IMR-90 (cell line): ENCODE data around the gene NFX1. TPM values are rescaled to one million over a fixed set of nuclear protein-coding genes. Genes with fewer than 3 reads are reported as not detected.

Source experiments
- ATAC-seq: fragments of 200-7000 bp; cut with Tn5 transposase; 2 replicates; pipeline ENCODE4 v1.9.1; 2020; ENCODE audit warnings: low read depth, mild to moderate bottlenecking, moderate library complexity
- BruUV-seq: library from RNA; stranded (reverse); fragments of 400-500 nt; replicated peaks from 2 replicates; lab custom pipeline; 2021; lab: Mats Ljungman, UMichigan
- CTCF ChIA-PET: fragments of 300-600 bp; formaldehyde crosslinking; extraction: SDS; loops from one replicate; lab custom pipeline; 2021; ENCODE audit warnings: antibody characterized with exemption; lab: Yijun Ruan, JAX
- POLR2A ChIA-PET: fragments of 300-600 bp; sonication (Branson Sonifier 250); formaldehyde crosslinking; loops from one replicate; lab custom pipeline; 2022; ENCODE audit warnings: antibody characterized with exemption; ENCODE audit not compliant: unreplicated experiment; lab: Charles Lee
- DNase-seq: peaks from one replicate; pipeline ENCODE4 v3.0.0; 2013
- H2AFZ ChIP-seq: replicated peaks from 2 replicates; pipeline ENCODE3; 2013; ENCODE audit warnings: low read length, mild to moderate bottlenecking; ENCODE audit not compliant: poor library complexity
- H2AK5ac ChIP-seq: 2 replicates; pipeline ENCODE4 v1.6.1; 2013; ENCODE audit warnings: low read depth, low read length, inconsistent platforms
- H2AK9ac ChIP-seq: replicated peaks from 2 replicates; pipeline ENCODE3; 2013; ENCODE audit warnings: mild to moderate bottlenecking, low read depth, low read length, moderate library complexity; ENCODE audit not compliant: poor library complexity
- H2BK120ac ChIP-seq: 2 replicates; pipeline ENCODE4 v1.6.1; 2013; ENCODE audit warnings: low read depth, low read length, inconsistent platforms
- H2BK15ac ChIP-seq: 3 replicates; pipeline ENCODE4 v1.6.1; 2013; ENCODE audit warnings: low read depth, low read length, inconsistent platforms
- H2BK20ac ChIP-seq: 2 replicates; pipeline ENCODE4 v1.6.1; 2013; ENCODE audit warnings: low read depth, mild to moderate bottlenecking, inconsistent platforms, low read length, moderate library complexity
- H2BK5ac ChIP-seq: 2 replicates; pipeline ENCODE4 v1.6.1; 2013; ENCODE audit warnings: mild to moderate bottlenecking, low read depth, low read length, inconsistent platforms; ENCODE audit not compliant: poor library complexity, severe bottlenecking
- H3K14ac ChIP-seq: replicated peaks from 2 replicates; pipeline ENCODE4 v1.6.1; 2013; ENCODE audit warnings: low read depth, low read length, inconsistent platforms
- H3K18ac ChIP-seq: 2 replicates; pipeline ENCODE4 v1.6.1; 2013; ENCODE audit warnings: low read depth, low read length, control low read depth
- H3K23ac ChIP-seq: 2 replicates; pipeline ENCODE4 v1.6.1; 2013; ENCODE audit warnings: low read depth, low read length, inconsistent platforms
- H3K27ac ChIP-seq: 2 replicates; pipeline ENCODE4 v1.5.1; 2013; ENCODE audit warnings: mild to moderate bottlenecking, control low read depth, low read length; ENCODE audit not compliant: insufficient read depth
- H3K27me3 ChIP-seq: 2 replicates; pipeline ENCODE4 v1.6.1; 2013; ENCODE audit warnings: low read length; ENCODE audit not compliant: control insufficient read depth, insufficient read depth
- H3K36me3 ChIP-seq: 2 replicates; pipeline ENCODE4 v1.6.1; 2013; ENCODE audit warnings: low read length, mixed read lengths; ENCODE audit not compliant: control insufficient read depth, insufficient read depth
- H3K4ac ChIP-seq: 2 replicates; pipeline ENCODE4 v1.6.1; 2013; ENCODE audit warnings: low read depth, low read length, inconsistent platforms
- H3K4me1 ChIP-seq: 2 replicates; pipeline ENCODE4 v1.6.1; 2013; ENCODE audit warnings: low read length, mixed read lengths; ENCODE audit not compliant: control insufficient read depth, insufficient read depth
- H3K4me2 ChIP-seq: 2 replicates; pipeline ENCODE4 v1.6.1; 2013; ENCODE audit warnings: low read depth, mild to moderate bottlenecking, control low read depth, low read length, moderate library complexity
- H3K4me3 ChIP-seq: 2 replicates; pipeline ENCODE4 v1.5.1; 2013; ENCODE audit warnings: low read depth, mild to moderate bottlenecking, control low read depth, low read length, moderate library complexity; ENCODE audit not compliant: insufficient read depth
- H3K56ac ChIP-seq: 2 replicates; pipeline ENCODE4 v1.6.1; 2013; ENCODE audit warnings: low read length, inconsistent platforms; ENCODE audit not compliant: insufficient read depth; ENCODE audit errors: extremely low read depth
- H3K79me1 ChIP-seq, 2 experiments: 2 replicates each; pipeline ENCODE4 v1.6.1; 2013; ENCODE audit warnings: low read length in 2 of 2, inconsistent platforms in 1 of 2, low read depth in 1 of 2
- H3K9ac ChIP-seq: 2 replicates; pipeline ENCODE4 v1.6.1; 2013; ENCODE audit warnings: low read depth, low read length, control low read depth
- H3K9me1 ChIP-seq: 2 replicates; pipeline ENCODE4 v1.6.1; 2013; ENCODE audit warnings: low read length, inconsistent platforms; ENCODE audit not compliant: insufficient read depth
- H3K9me3 ChIP-seq: 2 replicates; pipeline ENCODE4 v1.6.1; 2013; ENCODE audit warnings: low read length; ENCODE audit not compliant: control insufficient read depth, insufficient read depth
- H4K20me1 ChIP-seq: 2 replicates; pipeline ENCODE4 v1.6.1; 2013; ENCODE audit warnings: low read length, inconsistent platforms; ENCODE audit not compliant: insufficient read depth
- H4K5ac ChIP-seq: 2 replicates; pipeline ENCODE4 v1.6.1; 2013; ENCODE audit warnings: mild to moderate bottlenecking, low read depth, low read length, control low read depth
- H4K8ac ChIP-seq, 2 experiments: 2 replicates each; pipeline ENCODE4 v1.6.1; 2013; ENCODE audit warnings: low read depth in 2 of 2, low read length in 2 of 2, control low read depth in 1 of 2, inconsistent platforms in 1 of 2
- H4K91ac ChIP-seq: 2 replicates; pipeline ENCODE4 v1.6.1; 2013; ENCODE audit warnings: low read depth, low read length, inconsistent platforms; ENCODE audit not compliant: insufficient read depth
- BHLHE40 ChIP-seq: fragments of 150-350 bp; IDR thresholded peaks from 2 replicates; pipeline ENCODE4 v1.6.1; 2016; ENCODE audit warnings: mild to moderate bottlenecking, low read depth, low read length
- CEBPB ChIP-seq: IDR thresholded peaks from 2 replicates; pipeline ENCODE4 v1.6.1; 2012; ENCODE audit warnings: low read depth, low read length, improper control_type of control experiment
- CHD1 ChIP-seq: IDR thresholded peaks from 2 replicates; pipeline ENCODE4 v1.6.1; 2012; ENCODE audit warnings: low read depth, low read length, improper control_type of control experiment
- CTCF ChIP-seq: conservative IDR thresholded peaks from 2 replicates; pipeline ENCODE4 v1.5.1; 2012; ENCODE audit warnings: mild to moderate bottlenecking, low read depth, low read length, improper control_type of control experiment
- FOS ChIP-seq: fragments of 150-350 bp; IDR thresholded peaks from 2 replicates; pipeline ENCODE4 v1.6.1; 2016; ENCODE audit warnings: low read depth, low read length
- MAFK ChIP-seq: IDR thresholded peaks from 2 replicates; pipeline ENCODE4 v1.6.1; 2012; ENCODE audit warnings: low read depth, low read length, improper control_type of control experiment
- MAZ ChIP-seq: IDR thresholded peaks from 2 replicates; pipeline ENCODE4 v1.6.1; 2012; ENCODE audit warnings: low read depth, mild to moderate bottlenecking, low read length, improper control_type of control experiment, moderate library complexity, borderline replicate concordance
- MXI1 ChIP-seq: IDR thresholded peaks from 2 replicates; pipeline ENCODE4 v1.6.1; 2012; ENCODE audit warnings: low read depth, mild to moderate bottlenecking, low read length, moderate library complexity, borderline replicate concordance
- NFE2L2 ChIP-seq: fragments of 150-350 bp; IDR thresholded peaks from 2 replicates; pipeline ENCODE4 v1.6.1; 2016; ENCODE audit warnings: low read depth, mild to moderate bottlenecking, low read length
- RAD21 ChIP-seq: IDR thresholded peaks from 2 replicates; pipeline ENCODE4 v1.6.1; 2012; ENCODE audit warnings: low read length, improper control_type of control experiment
- RCOR1 ChIP-seq: IDR thresholded peaks from 2 replicates; pipeline ENCODE4 v1.6.1; 2012; ENCODE audit warnings: mild to moderate bottlenecking, low read length, improper control_type of control experiment; ENCODE audit not compliant: insufficient replicate concordance
- SMC3 ChIP-seq: fragments of 150-350 bp; IDR thresholded peaks from 2 replicates; pipeline ENCODE4 v1.6.1; 2016; ENCODE audit warnings: low read depth, mild to moderate bottlenecking, antibody characterized with exemption, low read length, moderate library complexity
- WGBS, 2 experiments: methylation state at CpG; one replicate each; pipeline versions ENCODE4 v1.1.5 to v1.1.7; 2013; ENCODE audit warnings: missing lambda C conversion rate in 2 of 2; ENCODE audit not compliant: insufficient read length in 1 of 2; ENCODE audit errors: extremely low coverage in 2 of 2; 5-methylcytosine and 5-hydroxymethylcytosine counted together
- dilution Hi-C: fragments of 300-500 bp; cut with HindIII; formaldehyde crosslinking; loops from one replicate; pipeline ENCODE4 v1.14.3; 2018; ENCODE audit warnings: low sequenced_read_pairs; ENCODE audit not compliant: unreplicated experiment
- in situ Hi-C: fragments of 300-500 bp; cut with MboI; formaldehyde crosslinking; loops from 3 replicates; pipeline ENCODE4 v1.14.3; 2019; ENCODE audit warnings: low sequenced_read_pairs, inconsistent platforms, mixed read lengths
- intact Hi-C: fragments of 100-400 bp; cut with micrococcal nuclease; formaldehyde crosslinking; loops from 2 replicates; pipeline ENCODE4 v1.10.0; 2022
- polyA plus RNA-seq, 3 experiments: library from polyadenylated mRNA; depleted of rRNA; stranded (reverse); fragments of >200 nt; gene quantifications; 2 replicates each; pipeline ENCODE4 v1.2.3, GENCODE V29; 2012; ENCODE audit warnings: low replicate concordance in 1 of 3
- total RNA-seq: library from RNA; depleted of rRNA; stranded (reverse); fragments of >200 nt; gene quantifications from 2 replicates; pipeline ENCODE4 v1.2.3, GENCODE V29; 2012

Gene NFX1
- total and polyA plus RNA-seq, 2 of the 4 experiments (the other 2 are of a cell fraction) = 27.0 to 36.0 TPM

DNA sequence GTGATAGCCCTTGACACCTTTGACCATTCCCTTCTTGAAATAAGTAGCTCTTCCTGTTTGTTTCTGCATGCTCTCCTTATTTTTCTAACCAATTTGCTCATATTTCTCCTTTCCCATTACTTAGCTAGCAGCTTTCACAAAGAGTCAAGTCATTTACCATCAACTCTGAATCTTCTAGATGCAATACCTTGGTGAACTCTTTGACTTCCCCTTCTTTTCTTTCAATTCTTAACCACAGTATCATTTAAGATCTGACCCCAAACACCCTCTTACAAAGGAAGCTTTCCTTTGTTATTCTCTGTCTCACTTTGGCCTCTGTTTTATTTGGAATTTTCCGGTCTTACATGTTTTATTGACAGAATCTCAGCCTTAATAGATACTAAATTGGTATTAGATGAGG lies 14.0 kb downstream of the NFX1 start:
- Histone ChIP-seq H2AK9ac (no peak overlapping the region), H2BK120ac (no peak overlapping the region), H2BK20ac (no peak overlapping the region), H3K27me3 (no peaks in the 10 kb centered on the region), H2BK15ac (no peak overlapping the region), H4K20me1 (no peaks in the 10 kb centered on the region), H3K56ac (no peak overlapping the region), H3K4ac (no peak overlapping the region), H3K79me1 (peaks cover 23 to 67% of the 10 kb centered on the region in 2 experiments), H3K23ac (no peak overlapping the region), H2BK5ac (no peak overlapping the region), H2AK5ac (no peak overlapping the region), H4K91ac (no peak overlapping the region), H3K4me2 (no peak overlapping the region), H4K8ac (no peak overlapping the region), H3K4me3 (no peak overlapping the region), H3K9ac (no peak overlapping the region), H3K36me3 (peaks cover 61% of the 10 kb centered on the region), H3K27ac (no peak overlapping the region), H2AFZ (no peak overlapping the region), H3K18ac (no peak overlapping the region), H3K9me3 (no peaks in the 10 kb centered on the region), H4K5ac (no peak overlapping the region), H3K4me1 (no peaks in the 10 kb centered on the region; the same call in 1 of the 2 replicates), H3K14ac (no peak overlapping the region), H3K9me1 (0 out of 2 replicates have a peak, but pooled peaks cover 9% of the 10 kb centered on the region)
- ATAC-seq (no peak), DNase-seq (no peak)
- in situ Hi-C loops = no loop called here
- BruUV-seq = no TSS peak
- POLR2A ChIA-PET = no interaction called here
- dilution Hi-C loops = no loop called here
- TF ChIP-seq MAZ (no peak), SMC3 (no peak), RAD21 (no peak), CEBPB (no peak), MAFK (no peak), BHLHE40 (no peak), FOS (no peak), NFE2L2 (no peak), CHD1 (no peak), CTCF (no peak), RCOR1 (no peak), MXI1 (no peak)
- CTCF ChIA-PET = interaction anchor here (0.6 kb wide), 1 partner anchor 804 kb away, joined by 3 read pairs; no protein-coding TSS in a partner anchor
- no CpG with 5 or more reads among the region's 1 CpG for WGBS, 2 experiments
- intact Hi-C loops = no loop called here
